Measurements from ENCODE around the gene MRFAP1L1.
"Not testable (repeated sequence)": the region's sequence is repeated elsewhere in the genome, so short reads cannot be mapped to it uniquely, and the experiment has no call there.

MRFAP1L1 gene

GRCh38 chr4:6727081-6727942, 17.6 kb upstream of the MRFAP1L1 start:
- TF ChIP-seq PAX5 (IDR thresholded peaks at IDR 0.05; ENCODE audit: insufficient read depth, low read length, severe bottlenecking), result no peak
- TF ChIP-seq POLR2AphosphoS5 (IDR thresholded peaks at IDR 0.05; ENCODE audit: low read depth, low read length), result no peak
- no peak for TF ChIP-seq TAF1 (IDR thresholded peaks at IDR 0.05; ENCODE audit: low read depth, low read length)
- no peak for TF ChIP-seq SPI1 (IDR thresholded peaks at IDR 0.05; ENCODE audit: low read depth, low read length)
- FAIRE-seq (no peak), DNase-seq (ENCODE audit: insufficient read length, low spot score) (no peak)

GRCh38 chr4:6725427-6725961, 15.8 kb upstream of the MRFAP1L1 start:
- peak; percentile 76 for FAIRE-seq
- not testable (repeated sequence) for DNase-seq (ENCODE audit: insufficient read length, low spot score)

GRCh38 chr4:6724421-6725111, 14.9 kb upstream of the MRFAP1L1 start:
- TF ChIP-seq POLR2A (IDR thresholded peaks at IDR 0.05; ENCODE audit: low read depth, low read length), result no peak
- TF ChIP-seq PAX5 (IDR thresholded peaks at IDR 0.05; ENCODE audit: insufficient read depth, low read length, severe bottlenecking), result no peak
- TF ChIP-seq POLR2AphosphoS5 (IDR thresholded peaks at IDR 0.05; ENCODE audit: low read depth, low read length), result no peak
- TF ChIP-seq SPI1 (IDR thresholded peaks at IDR 0.05; ENCODE audit: low read depth, low read length), result no peak
- TF ChIP-seq POU2F2 (IDR thresholded peaks at IDR 0.05; ENCODE audit: low read depth, low read length), result no peak
- no peak for TF ChIP-seq TAF1 (IDR thresholded peaks at IDR 0.05; ENCODE audit: low read depth, low read length)
- DNase-seq (ENCODE audit: insufficient read length, low spot score) (no peak), FAIRE-seq (no peak)

GRCh38 chr4:6723851-6724250, 14.2 kb upstream of the MRFAP1L1 start:
- DNase-seq (ENCODE audit: insufficient read length, low spot score) (no peak), FAIRE-seq (no peak)
- TF ChIP-seq PAX5 (IDR thresholded peaks at IDR 0.05; ENCODE audit: insufficient read depth, low read length, severe bottlenecking) (no peak), POU2F2 (IDR thresholded peaks at IDR 0.05; ENCODE audit: low read depth, low read length) (no peak), SPI1 (IDR thresholded peaks at IDR 0.05; ENCODE audit: low read depth, low read length) (no peak), POLR2AphosphoS5 (IDR thresholded peaks at IDR 0.05; ENCODE audit: low read depth, low read length) (no peak), POLR2A (IDR thresholded peaks at IDR 0.05; ENCODE audit: low read depth, low read length) (no peak), TAF1 (IDR thresholded peaks at IDR 0.05; ENCODE audit: low read depth, low read length) (no peak)

- FAIRE-seq (no peak), DNase-seq (ENCODE audit: insufficient read length, low spot score) (no peak)
- TF ChIP-seq POLR2AphosphoS5 (IDR thresholded peaks at IDR 0.05; ENCODE audit: low read depth, low read length), result no peak
- no peak for TF ChIP-seq TAF1 (IDR thresholded peaks at IDR 0.05; ENCODE audit: low read depth, low read length)
- TF ChIP-seq POLR2A (IDR thresholded peaks at IDR 0.05; ENCODE audit: low read depth, low read length), result no peak
- no peak for TF ChIP-seq PAX5 (IDR thresholded peaks at IDR 0.05; ENCODE audit: insufficient read depth, low read length, severe bottlenecking)
- no peak for TF ChIP-seq POU2F2 (IDR thresholded peaks at IDR 0.05; ENCODE audit: low read depth, low read length)
- no peak for TF ChIP-seq SPI1 (IDR thresholded peaks at IDR 0.05; ENCODE audit: low read depth, low read length)
These were observed 13.2 kb upstream of the MRFAP1L1 start for GRCh38 chr4:6722891-6723290.

- no peak for FAIRE-seq
- DNase-seq (ENCODE audit: insufficient read length, low spot score), result no peak
- TF ChIP-seq POU2F2 (IDR thresholded peaks at IDR 0.05; ENCODE audit: low read depth, low read length) (no peak), POLR2A (IDR thresholded peaks at IDR 0.05; ENCODE audit: low read depth, low read length) (no peak), POLR2AphosphoS5 (IDR thresholded peaks at IDR 0.05; ENCODE audit: low read depth, low read length) (no peak), TAF1 (IDR thresholded peaks at IDR 0.05; ENCODE audit: low read depth, low read length) (no peak), PAX5 (IDR thresholded peaks at IDR 0.05; ENCODE audit: insufficient read depth, low read length, severe bottlenecking) (no peak), SPI1 (IDR thresholded peaks at IDR 0.05; ENCODE audit: low read depth, low read length) (no peak)
These were observed 11.5 kb upstream of the MRFAP1L1 start for GRCh38 chr4:6721121-6721520.

- DNase-seq (ENCODE audit: insufficient read length, low spot score), result peak; percentile 85
- TF ChIP-seq PAX5 (IDR thresholded peaks at IDR 0.05; ENCODE audit: insufficient read depth, low read length, severe bottlenecking) (peak; percentile 21), POLR2A (IDR thresholded peaks at IDR 0.05; ENCODE audit: low read depth, low read length) (no peak)
- peak; percentile 76 for FAIRE-seq
These were observed 10.6 kb upstream of the MRFAP1L1 start for GRCh38 chr4:6720202-6720699.

GRCh38 chr4:6719611-6720179, 10.0 kb upstream of the MRFAP1L1 start:
- TF ChIP-seq POU2F2 (IDR thresholded peaks at IDR 0.05; ENCODE audit: low read depth, low read length) (no peak), PAX5 (IDR thresholded peaks at IDR 0.05; ENCODE audit: insufficient read depth, low read length, severe bottlenecking) (no peak), SPI1 (IDR thresholded peaks at IDR 0.05; ENCODE audit: low read depth, low read length) (no peak), POLR2A (IDR thresholded peaks at IDR 0.05; ENCODE audit: low read depth, low read length) (no peak), TAF1 (IDR thresholded peaks at IDR 0.05; ENCODE audit: low read depth, low read length) (no peak), POLR2AphosphoS5 (IDR thresholded peaks at IDR 0.05; ENCODE audit: low read depth, low read length) (no peak)
- FAIRE-seq (no peak), DNase-seq (ENCODE audit: insufficient read length, low spot score) (no peak)

- DNase-seq (ENCODE audit: insufficient read length, low spot score) (no peak), FAIRE-seq (no peak)
- TF ChIP-seq SPI1 (IDR thresholded peaks at IDR 0.05; ENCODE audit: low read depth, low read length), result no peak
- TF ChIP-seq TAF1 (IDR thresholded peaks at IDR 0.05; ENCODE audit: low read depth, low read length), result no peak
- no peak for TF ChIP-seq POU2F2 (IDR thresholded peaks at IDR 0.05; ENCODE audit: low read depth, low read length)
- TF ChIP-seq PAX5 (IDR thresholded peaks at IDR 0.05; ENCODE audit: insufficient read depth, low read length, severe bottlenecking), result no peak
- TF ChIP-seq POLR2A (IDR thresholded peaks at IDR 0.05; ENCODE audit: low read depth, low read length), result no peak
- no peak for TF ChIP-seq POLR2AphosphoS5 (IDR thresholded peaks at IDR 0.05; ENCODE audit: low read depth, low read length)
These were observed 9.4 kb upstream of the MRFAP1L1 start for GRCh38 chr4:6718932-6719610.
